IMR-90 (cell line): ENCODE results near the gene NEUROG3. TPM values are rescaled to one million over a fixed set of nuclear protein-coding genes. Genes with fewer than 3 reads are reported as not detected.

Experiments used
- ATAC-seq: fragments of 200-7000 bp; cut with Tn5 transposase; 2 replicates; pipeline ENCODE4 v1.9.1; 2020; ENCODE audit warnings: low read depth, mild to moderate bottlenecking, moderate library complexity
- BruUV-seq: library from RNA; stranded (reverse); fragments of 400-500 nt; replicated peaks from 2 replicates; lab custom pipeline; 2021; lab: Mats Ljungman, UMichigan
- CTCF ChIA-PET: fragments of 300-600 bp; formaldehyde crosslinking; extraction: SDS; loops from one replicate; lab custom pipeline; 2021; ENCODE audit warnings: antibody characterized with exemption; lab: Yijun Ruan, JAX
- POLR2A ChIA-PET: fragments of 300-600 bp; sonication (Branson Sonifier 250); formaldehyde crosslinking; loops from one replicate; lab custom pipeline; 2022; ENCODE audit warnings: antibody characterized with exemption; ENCODE audit not compliant: unreplicated experiment; lab: Charles Lee
- DNase-seq: peaks from one replicate; pipeline ENCODE4 v3.0.0; 2013
- H2AFZ ChIP-seq: replicated peaks from 2 replicates; pipeline ENCODE3; 2013; ENCODE audit warnings: low read length, mild to moderate bottlenecking; ENCODE audit not compliant: poor library complexity
- H2AK5ac ChIP-seq: 2 replicates; pipeline ENCODE4 v1.6.1; 2013; ENCODE audit warnings: low read depth, low read length, inconsistent platforms
- H2AK9ac ChIP-seq: replicated peaks from 2 replicates; pipeline ENCODE3; 2013; ENCODE audit warnings: mild to moderate bottlenecking, low read depth, low read length, moderate library complexity; ENCODE audit not compliant: poor library complexity
- H2BK120ac ChIP-seq: 2 replicates; pipeline ENCODE4 v1.6.1; 2013; ENCODE audit warnings: low read depth, low read length, inconsistent platforms
- H2BK15ac ChIP-seq: 3 replicates; pipeline ENCODE4 v1.6.1; 2013; ENCODE audit warnings: low read depth, low read length, inconsistent platforms
- H2BK20ac ChIP-seq: 2 replicates; pipeline ENCODE4 v1.6.1; 2013; ENCODE audit warnings: low read depth, mild to moderate bottlenecking, inconsistent platforms, low read length, moderate library complexity
- H2BK5ac ChIP-seq: 2 replicates; pipeline ENCODE4 v1.6.1; 2013; ENCODE audit warnings: mild to moderate bottlenecking, low read depth, low read length, inconsistent platforms; ENCODE audit not compliant: poor library complexity, severe bottlenecking
- H3K14ac ChIP-seq: replicated peaks from 2 replicates; pipeline ENCODE4 v1.6.1; 2013; ENCODE audit warnings: low read depth, low read length, inconsistent platforms
- H3K18ac ChIP-seq: 2 replicates; pipeline ENCODE4 v1.6.1; 2013; ENCODE audit warnings: low read depth, low read length, control low read depth
- H3K23ac ChIP-seq: 2 replicates; pipeline ENCODE4 v1.6.1; 2013; ENCODE audit warnings: low read depth, low read length, inconsistent platforms
- H3K27ac ChIP-seq: 2 replicates; pipeline ENCODE4 v1.5.1; 2013; ENCODE audit warnings: mild to moderate bottlenecking, control low read depth, low read length; ENCODE audit not compliant: insufficient read depth
- H3K27me3 ChIP-seq: 2 replicates; pipeline ENCODE4 v1.6.1; 2013; ENCODE audit warnings: low read length; ENCODE audit not compliant: control insufficient read depth, insufficient read depth
- H3K36me3 ChIP-seq: 2 replicates; pipeline ENCODE4 v1.6.1; 2013; ENCODE audit warnings: low read length, mixed read lengths; ENCODE audit not compliant: control insufficient read depth, insufficient read depth
- H3K4ac ChIP-seq: 2 replicates; pipeline ENCODE4 v1.6.1; 2013; ENCODE audit warnings: low read depth, low read length, inconsistent platforms
- H3K4me1 ChIP-seq: 2 replicates; pipeline ENCODE4 v1.6.1; 2013; ENCODE audit warnings: low read length, mixed read lengths; ENCODE audit not compliant: control insufficient read depth, insufficient read depth
- H3K4me2 ChIP-seq: 2 replicates; pipeline ENCODE4 v1.6.1; 2013; ENCODE audit warnings: low read depth, mild to moderate bottlenecking, control low read depth, low read length, moderate library complexity
- H3K4me3 ChIP-seq: 2 replicates; pipeline ENCODE4 v1.5.1; 2013; ENCODE audit warnings: low read depth, mild to moderate bottlenecking, control low read depth, low read length, moderate library complexity; ENCODE audit not compliant: insufficient read depth
- H3K56ac ChIP-seq: 2 replicates; pipeline ENCODE4 v1.6.1; 2013; ENCODE audit warnings: low read length, inconsistent platforms; ENCODE audit not compliant: insufficient read depth; ENCODE audit errors: extremely low read depth
- H3K79me1 ChIP-seq, 2 experiments: 2 replicates each; pipeline ENCODE4 v1.6.1; 2013; ENCODE audit warnings: low read length in 2 of 2, inconsistent platforms in 1 of 2, low read depth in 1 of 2
- H3K9ac ChIP-seq: 2 replicates; pipeline ENCODE4 v1.6.1; 2013; ENCODE audit warnings: low read depth, low read length, control low read depth
- H3K9me1 ChIP-seq: 2 replicates; pipeline ENCODE4 v1.6.1; 2013; ENCODE audit warnings: low read length, inconsistent platforms; ENCODE audit not compliant: insufficient read depth
- H3K9me3 ChIP-seq: 2 replicates; pipeline ENCODE4 v1.6.1; 2013; ENCODE audit warnings: low read length; ENCODE audit not compliant: control insufficient read depth, insufficient read depth
- H4K20me1 ChIP-seq: 2 replicates; pipeline ENCODE4 v1.6.1; 2013; ENCODE audit warnings: low read length, inconsistent platforms; ENCODE audit not compliant: insufficient read depth
- H4K5ac ChIP-seq: 2 replicates; pipeline ENCODE4 v1.6.1; 2013; ENCODE audit warnings: mild to moderate bottlenecking, low read depth, low read length, control low read depth
- H4K8ac ChIP-seq, 2 experiments: 2 replicates each; pipeline ENCODE4 v1.6.1; 2013; ENCODE audit warnings: low read depth in 2 of 2, low read length in 2 of 2, control low read depth in 1 of 2, inconsistent platforms in 1 of 2
- H4K91ac ChIP-seq: 2 replicates; pipeline ENCODE4 v1.6.1; 2013; ENCODE audit warnings: low read depth, low read length, inconsistent platforms; ENCODE audit not compliant: insufficient read depth
- RFX5 ChIP-seq: IDR thresholded peaks from 2 replicates; pipeline ENCODE4 v1.8.0; 2012; ENCODE audit warnings: low read depth, mild to moderate bottlenecking, low read length, moderate library complexity
- WGBS, 2 experiments: methylation state at CpG; one replicate each; pipeline versions ENCODE4 v1.1.5 to v1.1.7; 2013; ENCODE audit warnings: missing lambda C conversion rate in 2 of 2; ENCODE audit not compliant: insufficient read length in 1 of 2; ENCODE audit errors: extremely low coverage in 2 of 2; 5-methylcytosine and 5-hydroxymethylcytosine counted together
- dilution Hi-C: fragments of 300-500 bp; cut with HindIII; formaldehyde crosslinking; loops from one replicate; pipeline ENCODE4 v1.14.3; 2018; ENCODE audit warnings: low sequenced_read_pairs; ENCODE audit not compliant: unreplicated experiment
- in situ Hi-C: fragments of 300-500 bp; cut with MboI; formaldehyde crosslinking; loops from 3 replicates; pipeline ENCODE4 v1.14.3; 2019; ENCODE audit warnings: low sequenced_read_pairs, inconsistent platforms, mixed read lengths
- intact Hi-C: fragments of 100-400 bp; cut with micrococcal nuclease; formaldehyde crosslinking; loops from 2 replicates; pipeline ENCODE4 v1.10.0; 2022
- polyA plus RNA-seq, 3 experiments: library from polyadenylated mRNA; depleted of rRNA; stranded (reverse); fragments of >200 nt; gene quantifications; 2 replicates each; pipeline ENCODE4 v1.2.3, GENCODE V29; 2012; ENCODE audit warnings: low replicate concordance in 1 of 3
- total RNA-seq: library from RNA; depleted of rRNA; stranded (reverse); fragments of >200 nt; gene quantifications from 2 replicates; pipeline ENCODE4 v1.2.3, GENCODE V29; 2012

The NEUROG3 gene
- total and polyA plus RNA-seq, 2 of the 4 experiments (the other 2 are of a cell fraction) = not detected

DNA sequence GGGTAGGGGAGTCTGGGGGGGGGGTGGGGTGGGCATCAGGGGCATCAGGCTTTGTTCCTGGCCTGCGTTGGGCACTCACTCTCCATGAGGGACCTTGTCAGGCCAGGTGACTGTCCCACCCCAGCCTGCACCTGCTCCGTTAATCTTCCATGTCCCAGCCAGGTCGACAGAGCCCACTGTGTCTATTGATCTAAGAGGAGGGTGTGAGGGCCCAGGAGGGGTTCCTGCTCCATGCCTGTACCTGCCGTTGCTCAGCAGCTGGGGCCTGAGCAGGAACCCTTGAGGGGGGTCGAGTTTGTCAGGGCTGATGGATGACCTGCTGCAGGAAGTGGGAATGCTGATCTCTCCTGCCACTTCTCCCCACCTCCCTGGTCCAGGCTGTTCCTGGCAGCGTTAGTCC is 18.6 kb downstream of the NEUROG3 start:
- dilution Hi-C loops = no loop called here
- Histone ChIP-seq H3K4me1 (no peaks in the 10 kb centered on the region), H3K79me1 (no peaks in the 10 kb centered on the region), H2BK20ac (no peak overlapping the region), H4K5ac (no peak overlapping the region), H2BK15ac (no peak overlapping the region), H3K27me3 (peaks cover 27% of the 10 kb centered on the region), H3K9me3 (peaks cover 8% of the 10 kb centered on the region), H2AFZ (no peak overlapping the region), H3K18ac (no peak overlapping the region), H3K4ac (no peak overlapping the region), H3K9ac (no peak overlapping the region), H3K4me3 (no peak overlapping the region), H2BK120ac (no peak overlapping the region), H3K36me3 (no peaks in the 10 kb centered on the region), H2AK9ac (no peak overlapping the region), H3K9me1 (no peaks in the 10 kb centered on the region), H3K56ac (no peak overlapping the region), H3K14ac (no peak overlapping the region), H2AK5ac (no peak overlapping the region), H4K20me1 (no peaks in the 10 kb centered on the region), H3K27ac (no peak overlapping the region), H3K23ac (no peak overlapping the region), H4K91ac (no peak overlapping the region), H4K8ac (no peak overlapping the region), H2BK5ac (no peak overlapping the region), H3K4me2 (no peak overlapping the region)
- DNase-seq (no peak), ATAC-seq (no peak)
- in situ Hi-C loops = loop anchor here (5.0 kb wide), 1 partner anchor 73 kb away; no protein-coding TSS in a partner anchor
- intact Hi-C loops = no loop called here
- BruUV-seq = no TSS peak
- no CpG with 5 or more reads among the region's 6 CpGs for WGBS, 2 experiments
- CTCF ChIA-PET = no interaction called here
- POLR2A ChIA-PET = no interaction called here
- no peak for TF ChIP-seq RFX5
